GM21529 (cell line): Measurements from ENCODE around the gene FLT4.

Experiments used
- ATAC-seq: cut with Tn5 transposase; IDR thresholded peaks from one replicate; pipeline ENCODE4 v1.9.1; 2021; ENCODE audit not compliant: unreplicated experiment

The FLT4 gene

DNA sequence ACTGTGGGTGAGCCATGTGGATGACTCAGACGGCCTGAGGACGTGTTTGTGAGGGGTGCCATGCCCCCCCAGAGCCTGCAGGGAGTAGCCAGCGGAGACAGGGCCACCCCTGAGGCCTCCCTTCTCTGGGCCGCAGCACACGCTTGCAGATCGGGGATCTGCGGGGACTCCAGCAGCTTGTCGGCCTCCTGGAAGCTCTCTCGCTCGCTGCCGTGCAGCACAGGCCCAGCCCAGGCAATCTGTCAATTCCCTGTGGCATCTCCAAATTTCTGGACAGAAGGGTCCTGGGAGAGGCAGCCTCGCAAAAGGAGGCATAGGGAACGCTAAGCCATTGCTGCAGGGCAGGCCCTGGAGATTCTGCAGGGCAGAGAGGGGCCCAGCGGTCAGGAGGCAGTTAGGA lies 21.2 kb downstream of the FLT4 start:
- ATAC-seq, result no peak

GRCh38 chr5:180627386-180628120 lies 21.8 kb downstream of the FLT4 start:
- no peak for ATAC-seq

GRCh38 chr5:180626661-180627385 lies 22.6 kb downstream of the FLT4 start:
- ATAC-seq, result no peak

DNA sequence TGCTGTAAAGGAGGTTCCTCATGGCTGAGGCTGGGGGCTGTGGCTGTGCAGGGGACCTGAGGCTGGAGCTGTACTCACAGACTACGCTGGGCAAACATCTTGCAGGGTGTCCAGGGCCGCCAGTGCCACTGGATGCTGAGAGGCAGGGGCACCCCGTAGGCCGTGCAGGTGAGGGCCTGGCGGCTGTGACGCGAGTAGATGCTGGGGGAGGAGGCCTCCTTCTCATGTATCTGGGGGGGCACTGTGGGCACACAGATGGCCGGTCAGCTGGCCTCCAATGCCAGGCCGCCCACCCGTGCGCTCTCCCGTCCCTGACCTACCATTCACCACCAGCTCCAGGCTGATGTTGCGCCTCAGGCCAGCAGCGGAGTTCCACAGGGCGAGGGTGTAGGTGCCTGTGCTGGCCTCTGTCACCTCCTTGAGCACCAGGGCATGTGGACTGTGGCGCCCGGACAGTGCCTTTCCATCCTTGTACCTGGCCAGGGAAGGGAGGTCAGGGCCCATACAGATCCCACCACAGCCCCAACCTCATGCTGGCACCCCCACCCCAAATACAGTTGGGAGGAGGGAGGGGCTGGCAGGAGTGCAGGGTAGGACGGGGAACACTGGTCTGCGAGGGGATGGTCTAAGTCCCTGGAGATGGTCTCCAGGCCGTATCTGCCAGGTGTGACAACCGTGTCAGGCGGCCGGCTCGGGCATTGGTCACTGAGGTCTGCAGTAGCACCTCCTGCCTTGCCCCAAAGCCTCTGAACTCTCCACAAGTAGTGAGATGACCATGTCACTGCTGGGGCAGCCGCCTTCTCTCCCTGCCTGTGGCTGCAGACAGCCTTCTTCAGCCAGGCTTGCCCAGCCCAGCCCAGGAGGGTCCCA lies 23.4 kb downstream of the FLT4 start:
- ATAC-seq, result no peak

DNA sequence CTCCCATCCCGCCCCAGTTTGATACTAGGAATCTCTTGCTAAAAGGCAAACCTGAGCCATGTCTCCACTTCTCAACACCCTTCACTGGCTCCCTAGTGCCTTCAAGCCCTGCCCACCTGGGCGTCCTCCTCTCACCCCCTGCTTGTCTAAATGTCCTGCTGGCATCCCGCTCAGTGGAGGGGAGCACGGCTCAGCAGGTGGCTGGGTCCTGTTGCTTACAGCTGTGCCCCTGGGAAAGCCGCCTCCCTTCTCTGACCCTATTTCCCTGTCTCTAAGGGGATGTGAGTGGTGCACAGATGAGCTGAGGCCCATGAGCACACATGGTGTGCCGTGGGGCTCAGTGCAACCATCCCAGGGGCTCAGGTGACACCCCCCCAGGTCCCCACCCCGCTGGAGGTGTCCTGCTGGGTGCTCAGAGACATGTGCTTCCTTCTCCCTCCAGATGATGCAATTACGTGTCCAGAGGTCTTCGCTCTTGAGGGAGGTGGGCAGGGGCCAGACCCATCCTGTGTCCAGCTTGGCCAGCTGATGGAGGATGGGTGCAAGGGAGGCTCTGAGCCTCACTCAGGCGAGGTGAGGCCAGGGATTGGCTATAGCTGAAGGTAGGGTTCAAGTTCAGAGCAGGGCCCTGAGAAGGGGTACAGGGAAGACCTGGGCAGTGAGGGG lies 24.1 kb downstream of the FLT4 start:
- ATAC-seq, result no peak

- no peak for ATAC-seq
These were observed 24.8 kb downstream of the FLT4 start for GRCh38 chr5:180624587-180624986.

DNA sequence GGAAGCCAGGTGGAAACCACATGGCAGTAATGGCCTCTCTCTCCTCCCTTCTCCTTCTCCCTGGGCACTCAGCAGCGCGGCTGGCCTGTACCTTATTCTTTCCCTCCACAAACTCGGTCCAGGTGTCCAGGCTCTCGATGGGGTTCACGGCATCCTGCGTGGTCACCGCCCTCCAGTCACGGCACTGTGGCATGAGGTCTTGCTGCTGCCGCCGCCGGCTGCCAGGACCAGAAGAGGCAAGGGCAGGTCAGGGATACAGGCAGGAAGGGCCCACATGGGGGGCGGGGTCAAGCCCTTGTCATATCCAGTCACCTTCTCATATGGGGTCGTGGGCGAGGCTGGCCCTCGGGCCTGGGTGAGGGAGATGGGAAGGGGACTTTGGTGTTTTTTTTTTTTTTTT lies 25.6 kb downstream of the FLT4 start:
- ATAC-seq, result no peak

- no peak for ATAC-seq
These were observed 26.0 kb downstream of the FLT4 start for GRCh38 chr5:180623411-180623834.

- no peak for ATAC-seq
These were observed 26.5 kb downstream of the FLT4 start for GRCh38 chr5:180622910-180623309.

DNA sequence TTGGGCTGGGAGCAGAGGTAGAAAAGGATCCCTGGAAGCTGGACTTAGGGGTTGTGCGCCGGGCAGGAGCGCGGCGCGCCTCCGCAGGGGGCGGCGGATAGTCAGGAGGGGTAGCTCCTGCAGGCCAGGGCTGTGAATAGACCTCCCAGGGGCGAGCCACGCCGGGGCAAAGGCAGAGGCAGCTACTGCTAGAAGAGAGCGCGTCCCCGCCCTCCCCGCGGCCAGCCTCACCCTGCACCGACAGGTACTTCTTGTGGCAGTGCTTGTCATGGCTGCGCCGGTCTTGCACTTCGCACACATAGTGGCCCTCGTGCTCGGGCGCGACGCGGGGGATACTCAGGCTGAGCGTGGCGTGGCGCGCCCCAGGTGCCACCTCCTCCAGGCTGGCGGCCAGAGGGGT lies 28.1 kb downstream of the FLT4 start:
- no peak for ATAC-seq

- ATAC-seq, result no peak
These were observed 29.4 kb downstream of the FLT4 start for GRCh38 chr5:180620014-180620413.

- no peak for ATAC-seq
These were observed 29.9 kb downstream of the FLT4 start for GRCh38 chr5:180619563-180619915.

DNA sequence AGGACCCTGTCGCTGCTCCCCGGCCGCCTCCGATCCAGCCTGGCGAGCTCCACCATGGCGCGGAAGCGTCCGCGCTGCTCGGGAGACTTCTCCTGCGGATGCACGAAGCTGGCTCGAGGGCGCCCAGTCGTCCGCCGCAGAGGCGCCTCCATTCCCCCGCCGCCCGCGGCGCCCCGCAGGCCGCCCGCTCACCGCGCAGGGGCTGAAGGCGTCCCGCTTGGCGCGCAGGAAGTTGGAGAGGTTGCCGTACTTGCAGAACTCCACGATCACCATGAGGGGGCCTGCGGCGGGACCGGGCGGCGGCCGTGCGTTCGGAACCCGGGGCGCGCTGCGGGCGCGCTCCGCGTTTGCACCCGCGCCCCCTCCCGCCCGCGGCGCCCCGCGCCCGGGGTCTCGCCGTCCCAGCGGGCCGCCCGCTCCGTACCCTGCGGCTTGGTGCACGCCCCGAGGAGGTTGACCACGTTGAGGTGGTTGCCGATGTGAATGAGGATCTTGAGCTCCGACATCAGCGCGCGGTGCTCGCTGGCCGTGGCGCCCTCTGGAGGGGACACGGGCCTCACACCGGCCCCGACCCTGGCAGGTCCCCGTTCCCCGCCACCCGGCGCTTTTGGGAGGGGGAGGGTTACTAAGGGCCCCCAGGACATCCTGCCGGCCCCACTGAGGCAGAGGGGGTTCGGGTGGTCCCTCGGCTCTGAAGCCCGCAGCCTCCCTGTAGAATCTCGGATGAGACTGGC lies 30.4 kb downstream of the FLT4 start:
- no peak for ATAC-seq

- ATAC-seq, result no peak
These were observed 30.9 kb downstream of the FLT4 start for GRCh38 chr5:180618487-180618828.

- no peak for ATAC-seq
These were observed 35.6 kb downstream of the FLT4 start for GRCh38 chr5:180613814-180614188.

DNA sequence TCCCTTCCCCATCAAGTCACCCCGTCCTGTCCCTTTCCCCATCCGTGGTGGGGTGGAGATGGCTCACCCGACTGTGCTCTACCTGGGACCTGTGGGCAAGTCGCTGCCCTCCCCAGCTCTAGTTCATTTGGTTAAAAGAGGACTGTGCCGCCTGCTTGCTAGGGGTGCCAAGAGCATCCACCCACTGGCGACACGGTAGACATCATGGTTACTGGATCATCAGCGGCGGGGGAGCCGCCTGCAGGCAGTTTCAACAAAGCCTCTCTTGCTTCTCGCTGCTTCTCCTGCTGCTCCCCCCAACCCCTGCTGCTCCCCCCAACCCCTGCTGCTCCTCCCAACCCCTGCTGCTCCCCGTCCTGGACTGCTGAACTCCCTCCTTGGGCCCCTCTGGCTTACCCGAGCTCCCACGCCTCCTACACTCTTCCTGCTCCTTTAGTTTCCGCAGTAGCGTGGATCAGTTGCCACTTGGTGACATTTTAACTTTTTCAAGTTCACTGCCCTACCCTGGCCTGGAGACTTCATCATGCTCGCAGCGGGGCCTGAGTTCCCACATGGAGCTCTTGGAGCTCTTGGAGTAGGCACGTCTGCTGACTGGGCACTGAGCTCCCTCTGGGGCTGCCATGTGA lies 36.1 kb downstream of the FLT4 start:
- no peak for ATAC-seq

DNA sequence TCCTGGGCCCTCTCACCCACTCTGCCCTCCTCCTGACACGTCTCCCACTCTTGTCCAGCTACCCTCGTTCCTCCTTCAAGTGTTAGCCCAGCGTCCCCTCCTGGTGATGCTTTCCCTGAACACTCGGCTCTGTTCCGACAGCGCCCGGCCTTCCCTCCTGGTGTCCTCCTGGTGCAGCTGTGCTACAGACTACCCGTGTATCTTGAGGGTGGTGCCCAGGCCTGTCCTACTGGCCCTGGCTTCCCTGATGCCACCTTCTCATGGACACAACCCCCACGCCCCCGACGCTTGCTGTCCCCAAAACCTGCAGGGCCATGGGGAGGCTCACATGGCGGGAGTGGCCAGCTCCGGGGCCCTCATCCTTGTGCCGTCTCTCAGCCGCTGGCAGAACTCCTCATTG lies 36.7 kb downstream of the FLT4 start:
- ATAC-seq, result no peak

- no peak for ATAC-seq
These were observed 38.1 kb downstream of the FLT4 start for GRCh38 chr5:180611140-180611850.

GRCh38 chr5:180609817-180610550 lies 39.4 kb downstream of the FLT4 start:
- ATAC-seq, result no peak
